DOHH2 (cell line): ENCODE data around the gene SMC1A.
"Not testable (repeated sequence)": the region's sequence is repeated elsewhere in the genome, so short reads cannot be mapped to it uniquely, and the experiment has no call there.

Experiments
- H3F3A ChIP-seq: fragments of 200-600 bp; sonication (generic), shearing (Covaris generic); 2 replicates; pipeline ENCODE4 v1.6.0; 2016; ENCODE audit warnings: antibody characterized with exemption, mild to moderate bottlenecking; ENCODE audit not compliant: control insufficient read depth, insufficient read depth
- H3K27ac ChIP-seq: fragments of 200-600 bp; sonication (generic); 2 replicates; pipeline ENCODE4 v1.5.1; 2014; ENCODE audit warnings: low read depth, mild to moderate bottlenecking, low read length, moderate library complexity
- H3K27me3 ChIP-seq: fragments of 200-600 bp; sonication (generic); 2 replicates; pipeline ENCODE4 v1.6.1; 2014; ENCODE audit warnings: mild to moderate bottlenecking, low read length, mixed read lengths; ENCODE audit not compliant: control insufficient read depth
- H3K36me3 ChIP-seq: fragments of 200-600 bp; sonication (generic); 2 replicates; pipeline ENCODE4 v1.6.1; 2014; ENCODE audit warnings: mild to moderate bottlenecking, low read length, moderate library complexity, mixed read lengths; ENCODE audit not compliant: control insufficient read depth
- H3K4me1 ChIP-seq: fragments of 200-600 bp; sonication (generic); 2 replicates; pipeline ENCODE4 v1.6.1; 2014; ENCODE audit warnings: mild to moderate bottlenecking, low read length, mixed read lengths; ENCODE audit not compliant: control insufficient read depth
- H3K4me2 ChIP-seq: fragments of 200-600 bp; sonication (generic); 2 replicates; pipeline ENCODE4 v1.6.0; 2014; ENCODE audit warnings: mild to moderate bottlenecking, low read length, moderate library complexity
- H3K4me3 ChIP-seq: fragments of 200-600 bp; sonication (generic); 2 replicates; pipeline ENCODE4 v1.5.1; 2014; ENCODE audit warnings: mild to moderate bottlenecking, low read length, mixed read lengths
- H3K79me2 ChIP-seq: fragments of 200-600 bp; sonication (generic); 2 replicates; pipeline ENCODE4 v1.6.1; 2014; ENCODE audit warnings: mild to moderate bottlenecking, low read length, mixed read lengths; ENCODE audit not compliant: control insufficient read depth
- H3K9me2 ChIP-seq: fragments of 200-600 bp; sonication (generic); replicated peaks from 2 replicates; pipeline ENCODE4 v1.6.1; 2014; ENCODE audit warnings: mild to moderate bottlenecking, low read length, mixed read lengths; ENCODE audit not compliant: control insufficient read depth
- H3K9me3 ChIP-seq: fragments of 200-600 bp; sonication (generic); 2 replicates; pipeline ENCODE4 v1.6.1; 2014; ENCODE audit warnings: antibody characterized with exemption, low read length, mixed read lengths; ENCODE audit not compliant: control insufficient read depth, insufficient read depth
- H4K20me1 ChIP-seq: fragments of 200-600 bp; sonication (generic); 2 replicates; pipeline ENCODE4 v1.6.0; 2014; ENCODE audit warnings: low read depth, mild to moderate bottlenecking, antibody characterized with exemption, low read length, moderate library complexity; ENCODE audit not compliant: control insufficient read depth, insufficient read depth
- EZH2phosphoT487 ChIP-seq: fragments of 200-600 bp; sonication (generic); IDR thresholded peaks from 2 replicates; pipeline ENCODE4 v1.6.1; 2017; ENCODE audit warnings: borderline replicate concordance, mild to moderate bottlenecking, antibody characterized with exemption, low read length, moderate library complexity, mixed read lengths
- TF ChIP-seq, protein P1 (sequence below): fragments of 200-600 bp; sonication (generic); IDR thresholded peaks from one replicate; pipeline ENCODE4 v1.5.1; 2014; ENCODE audit warnings: antibody characterized with exemption, mild to moderate bottlenecking, low read depth, low read length; ENCODE audit not compliant: poor library complexity, severe bottlenecking

The SMC1A gene

GRCh38 chrX:53422861-53423306, 430 bp upstream of the SMC1A start, which contains the start of gene RIBC1:
Gene RIBC1 (plus strand): TSS chrX:53422873. CDS start chrX:53426277, 3,404 bp downstream.
- Histone ChIP-seq H3K9me2 (no peaks in the 10 kb centered on the region), H3F3A (no peaks in the 10 kb centered on the region), H3K9me3 (no peaks in the 10 kb centered on the region), H3K4me3 (peak within 1 kb of the TSS; percentile 98), H4K20me1 (peaks cover 8% of the 10 kb centered on the region), H3K79me2 (peaks cover 44% of the 10 kb centered on the region), H3K36me3 (peaks cover 23% of the 10 kb centered on the region), H3K27me3 (no peaks in the 10 kb centered on the region), H3K4me2 (peak within 1 kb of the TSS; percentile 89), H3K27ac (peak within 1 kb of the TSS; percentile 92), H3K4me1 (peaks cover 17% of the 10 kb centered on the region)
- TF ChIP-seq EZH2phosphoT487 = no peak
- TF ChIP-seq, protein P1, sequence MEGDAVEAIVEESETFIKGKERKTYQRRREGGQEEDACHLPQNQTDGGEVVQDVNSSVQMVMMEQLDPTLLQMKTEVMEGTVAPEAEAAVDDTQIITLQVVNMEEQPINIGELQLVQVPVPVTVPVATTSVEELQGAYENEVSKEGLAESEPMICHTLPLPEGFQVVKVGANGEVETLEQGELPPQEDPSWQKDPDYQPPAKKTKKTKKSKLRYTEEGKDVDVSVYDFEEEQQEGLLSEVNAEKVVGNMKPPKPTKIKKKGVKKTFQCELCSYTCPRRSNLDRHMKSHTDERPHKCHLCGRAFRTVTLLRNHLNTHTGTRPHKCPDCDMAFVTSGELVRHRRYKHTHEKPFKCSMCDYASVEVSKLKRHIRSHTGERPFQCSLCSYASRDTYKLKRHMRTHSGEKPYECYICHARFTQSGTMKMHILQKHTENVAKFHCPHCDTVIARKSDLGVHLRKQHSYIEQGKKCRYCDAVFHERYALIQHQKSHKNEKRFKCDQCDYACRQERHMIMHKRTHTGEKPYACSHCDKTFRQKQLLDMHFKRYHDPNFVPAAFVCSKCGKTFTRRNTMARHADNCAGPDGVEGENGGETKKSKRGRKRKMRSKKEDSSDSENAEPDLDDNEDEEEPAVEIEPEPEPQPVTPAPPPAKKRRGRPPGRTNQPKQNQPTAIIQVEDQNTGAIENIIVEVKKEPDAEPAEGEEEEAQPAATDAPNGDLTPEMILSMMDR = no peak

DNA sequence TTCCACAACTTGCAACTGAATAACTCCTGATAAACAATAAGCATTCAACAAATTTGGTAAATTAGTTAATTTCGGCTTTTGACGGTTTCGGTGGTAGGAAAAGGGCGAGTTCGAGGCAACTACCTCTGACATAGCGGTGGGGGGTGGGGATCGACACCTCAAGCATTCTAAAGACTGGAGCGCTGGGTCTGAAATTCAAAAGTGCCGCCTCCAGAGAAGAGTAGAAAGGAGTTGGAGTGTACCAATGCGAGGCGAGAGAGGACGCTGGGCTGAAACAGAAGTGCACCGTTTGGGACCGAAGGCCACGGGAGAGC, 725 bp downstream of the SMC1A start:
- Histone ChIP-seq H3K27ac (peak overlapping the region; percentile 92), H3K9me3 (no peaks in the 10 kb centered on the region), H3K4me1 (peaks cover 17% of the 10 kb centered on the region), H3K9me2 (no peaks in the 10 kb centered on the region), H3K36me3 (peaks cover 27% of the 10 kb centered on the region), H4K20me1 (peaks cover 8% of the 10 kb centered on the region), H3K27me3 (no peaks in the 10 kb centered on the region), H3K4me2 (peak overlapping the region; percentile 89), H3K4me3 (peak overlapping the region; percentile 98), H3K79me2 (peaks cover 56% of the 10 kb centered on the region), H3F3A (no peaks in the 10 kb centered on the region)
- TF ChIP-seq EZH2phosphoT487 = no peak
- TF ChIP-seq, protein P1 = no peak

DNA sequence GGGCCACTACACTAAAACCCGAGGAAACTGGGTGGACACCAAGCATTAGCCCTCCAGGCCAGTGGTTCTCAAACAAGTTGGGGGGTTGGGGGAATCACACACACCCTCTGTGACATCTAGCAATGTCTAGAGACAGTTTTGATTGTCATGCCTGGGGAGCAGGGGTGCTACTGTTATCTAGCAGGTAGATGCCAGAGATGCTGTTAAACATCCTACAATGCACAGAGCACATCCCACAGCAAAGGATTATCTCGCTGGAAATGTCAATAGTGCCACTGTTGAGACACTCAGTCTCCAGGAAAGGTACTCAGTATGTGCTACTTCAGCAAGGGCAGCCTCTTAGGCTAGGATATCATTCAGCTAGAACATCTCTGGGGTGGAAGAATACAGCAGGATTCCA, 1.3 kb downstream of the SMC1A start:
- no peaks in the 10 kb centered on the region for H3K9me2 ChIP-seq
- H3K27ac ChIP-seq = peak overlapping the region; percentile 92
- peaks cover 8% of the 10 kb centered on the region for H4K20me1 ChIP-seq
- peak overlapping the region; percentile 98 for H3K4me3 ChIP-seq
- no peaks in the 10 kb centered on the region for H3K27me3 ChIP-seq
- H3K36me3 ChIP-seq = peaks cover 27% of the 10 kb centered on the region
- no peaks in the 10 kb centered on the region for H3K9me3 ChIP-seq
- TF ChIP-seq, protein P1 = no peak
- TF ChIP-seq EZH2phosphoT487 = no peak
- H3K4me1 ChIP-seq = peaks cover 17% of the 10 kb centered on the region
- peaks cover 61% of the 10 kb centered on the region for H3K79me2 ChIP-seq
- H3K4me2 ChIP-seq = peak overlapping the region; percentile 89
- H3F3A ChIP-seq = no peaks in the 10 kb centered on the region

DNA sequence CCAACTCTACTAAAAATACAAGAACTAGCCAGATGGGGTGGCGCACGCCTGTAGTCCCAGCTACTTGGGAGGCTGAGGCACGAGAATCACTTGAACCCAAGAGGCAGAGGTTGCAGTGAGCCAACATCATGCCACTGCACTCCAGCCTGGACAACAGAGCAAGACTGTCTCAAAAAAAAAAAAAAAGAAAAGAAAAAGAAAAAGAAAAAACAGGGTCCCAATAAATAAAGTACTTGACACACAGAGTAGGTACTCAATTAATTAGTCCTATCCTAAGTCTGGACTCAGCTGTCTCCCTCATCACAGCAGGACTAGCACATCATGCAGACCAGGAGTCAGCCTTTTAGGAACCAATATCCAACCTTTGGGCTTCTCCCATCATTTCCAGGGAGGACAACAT, 2.1 kb downstream of the SMC1A start:
- H3K27ac ChIP-seq, H4K20me1 ChIP-seq, H3F3A ChIP-seq, H3K9me2 ChIP-seq, H3K27me3 ChIP-seq, H3K9me3 ChIP-seq: not testable (repeated sequence)
- Histone ChIP-seq H3K4me2 (peak overlapping the region; percentile 89), H3K79me2 (peaks cover 67% of the 10 kb centered on the region), H3K4me3 (peak overlapping the region; percentile 98), H3K4me1 (peaks cover 17% of the 10 kb centered on the region), H3K36me3 (peaks cover 27% of the 10 kb centered on the region)
